NCI-H748 (cell line): ENCODE measurements around the gene RHBDD2.

Experiments
- DNase-seq: peaks from one replicate; lab custom pipeline; 2025; ENCODE audit not compliant: unreplicated experiment; lab: John Stamatoyannopoulos, UW

Gene RHBDD2

GRCh38 chr7:75916259-75916658 lies 37.4 kb downstream of the RHBDD2 start:
- DNase-seq: no peak

DNA sequence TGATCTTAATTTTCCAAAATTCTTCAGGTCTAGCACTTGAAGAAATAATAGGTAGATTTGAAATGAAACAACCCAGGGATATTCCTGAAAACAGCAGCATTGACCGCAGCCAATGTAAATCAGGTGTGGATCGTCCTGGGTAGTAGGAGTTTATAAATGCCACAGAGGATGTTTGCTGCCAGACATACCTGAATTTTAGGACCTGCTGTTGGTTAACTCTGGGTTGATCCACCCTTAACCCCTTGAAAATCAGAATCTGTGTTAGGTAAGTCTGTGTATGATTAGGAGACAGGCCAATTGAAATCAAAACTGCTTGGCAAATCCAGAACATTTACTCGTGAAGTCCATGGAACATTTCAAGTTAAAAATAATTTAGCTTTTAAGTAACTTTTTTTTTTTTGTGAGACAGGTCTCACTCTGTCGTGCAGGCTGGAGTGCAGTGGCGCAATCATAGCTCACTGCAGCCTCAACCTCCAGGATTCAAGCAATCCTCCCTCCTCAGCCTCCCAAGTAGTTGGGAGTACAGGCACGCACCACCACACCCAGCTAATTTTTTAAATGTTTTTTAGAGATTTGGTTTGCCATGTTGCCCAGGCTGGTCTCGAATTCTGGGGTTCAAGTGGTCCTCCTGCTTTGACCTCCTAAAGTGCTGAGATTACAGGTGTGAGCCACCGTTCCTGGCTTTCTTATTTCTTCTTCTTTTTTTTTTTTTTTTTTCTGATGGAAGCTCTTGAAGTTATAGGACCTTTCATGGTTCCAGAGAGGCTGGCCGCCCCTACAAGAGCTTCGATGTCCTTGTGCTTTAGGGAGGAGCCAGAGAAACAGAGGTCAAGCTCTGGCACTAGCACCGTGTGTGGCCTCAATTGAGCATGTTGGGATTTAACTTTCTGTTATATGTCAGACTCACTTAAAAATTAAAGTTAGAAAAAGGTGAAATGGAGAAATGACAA lies 38.1 kb downstream of the RHBDD2 start:
- DNase-seq: no peak

DNA sequence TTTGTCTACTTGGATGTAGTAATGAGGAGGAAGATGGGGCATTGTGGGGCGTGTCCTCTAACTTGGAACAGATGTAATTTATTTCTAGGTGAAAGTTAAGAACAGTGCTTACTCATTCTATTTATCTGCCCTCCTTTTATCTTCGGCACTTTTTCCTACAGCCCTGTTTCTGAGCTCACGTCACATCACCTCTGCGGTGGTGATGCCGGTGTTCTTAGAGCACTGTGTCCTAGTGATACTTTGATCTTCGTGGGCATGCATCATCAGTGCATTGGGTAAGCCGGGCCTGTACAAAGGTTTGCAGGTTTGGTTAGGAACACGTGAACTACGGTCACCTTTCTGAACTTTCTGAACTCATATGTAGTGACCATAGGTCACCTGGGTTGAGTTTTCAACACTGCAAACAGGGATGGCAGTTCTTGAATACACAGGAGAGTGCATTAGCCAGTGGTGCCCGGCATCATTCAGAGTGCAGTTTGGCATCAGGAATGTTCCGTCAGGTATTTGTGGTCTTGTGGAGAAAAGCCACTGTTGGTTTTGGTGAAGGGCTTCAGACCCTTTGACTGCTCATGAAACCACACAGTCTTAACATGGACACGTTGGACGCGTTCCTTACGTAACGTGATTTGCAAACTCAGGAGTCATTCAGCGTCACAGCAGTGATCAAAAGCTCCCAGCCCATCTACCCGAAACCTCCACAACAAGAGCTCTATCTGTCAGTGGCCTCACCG lies 41.8 kb downstream of the RHBDD2 start:
- DNase-seq: no peak

GRCh38 chr7:75921479-75921878 lies 42.6 kb downstream of the RHBDD2 start:
- no peak for DNase-seq

- no peak for DNase-seq
Measured at GRCh38 chr7:75922966-75923603, 44.3 kb downstream of the RHBDD2 start.

- DNase-seq: no peak
Measured at GRCh38 chr7:75924256-75924655, 45.4 kb downstream of the RHBDD2 start.

DNA sequence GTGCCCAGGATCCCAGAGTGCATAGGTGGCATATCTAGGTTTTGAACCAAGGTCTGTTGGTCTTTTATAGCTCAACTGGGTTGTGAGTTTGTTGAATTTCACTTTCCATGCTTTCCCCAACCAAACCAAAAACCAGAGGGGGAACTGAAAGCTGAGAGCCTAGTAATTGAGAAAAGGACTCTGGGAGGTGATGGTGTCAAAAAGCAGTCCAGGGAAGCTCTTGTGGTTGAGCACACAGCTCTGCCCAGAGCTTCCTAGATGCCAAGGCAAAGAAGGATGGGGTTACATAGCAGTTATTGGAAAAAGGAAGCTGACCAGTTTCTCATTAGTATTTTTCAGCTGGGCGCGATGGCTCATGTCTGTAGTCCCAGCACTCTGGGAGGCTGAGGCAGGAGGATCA lies 46.1 kb downstream of the RHBDD2 start:
- no peak for DNase-seq

DNA sequence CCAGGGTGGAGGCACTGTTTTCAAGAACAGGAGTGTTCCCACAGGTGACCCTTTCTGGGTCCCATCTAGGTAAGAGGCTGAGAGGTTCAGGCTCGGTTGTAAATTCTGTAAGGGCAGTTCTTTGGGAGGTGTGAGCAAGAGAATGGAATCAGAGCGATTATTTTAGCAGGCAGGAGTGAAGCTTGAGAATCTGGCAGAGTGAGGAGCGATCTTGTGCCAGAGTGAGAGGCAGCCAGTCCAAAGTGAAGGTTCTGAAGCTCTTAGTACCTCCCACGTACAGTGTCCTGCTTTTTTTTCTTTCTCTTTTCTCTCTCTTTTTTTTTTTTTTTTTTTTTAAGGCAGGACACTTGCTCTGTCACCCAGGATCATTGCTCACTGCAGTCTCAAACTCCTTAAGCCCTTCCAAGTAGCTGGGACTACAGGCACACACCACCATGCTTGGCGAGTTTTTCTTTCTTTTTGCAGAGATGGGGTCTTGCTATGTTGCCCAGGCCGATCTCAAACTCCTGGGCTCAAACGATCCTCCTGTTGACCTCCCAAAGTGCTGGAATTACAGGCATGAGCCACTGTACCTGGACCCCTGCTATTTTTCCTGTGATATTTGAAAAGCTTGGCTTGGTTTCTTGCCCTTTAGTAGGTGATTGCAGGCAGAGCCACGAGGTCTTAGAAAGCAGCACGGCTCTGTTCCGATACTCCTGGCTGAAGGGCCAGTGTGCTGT lies 47.0 kb downstream of the RHBDD2 start:
- no peak for DNase-seq

GRCh38 chr7:75928568-75928914 lies 49.7 kb downstream of the RHBDD2 start:
- no peak for DNase-seq

DNA sequence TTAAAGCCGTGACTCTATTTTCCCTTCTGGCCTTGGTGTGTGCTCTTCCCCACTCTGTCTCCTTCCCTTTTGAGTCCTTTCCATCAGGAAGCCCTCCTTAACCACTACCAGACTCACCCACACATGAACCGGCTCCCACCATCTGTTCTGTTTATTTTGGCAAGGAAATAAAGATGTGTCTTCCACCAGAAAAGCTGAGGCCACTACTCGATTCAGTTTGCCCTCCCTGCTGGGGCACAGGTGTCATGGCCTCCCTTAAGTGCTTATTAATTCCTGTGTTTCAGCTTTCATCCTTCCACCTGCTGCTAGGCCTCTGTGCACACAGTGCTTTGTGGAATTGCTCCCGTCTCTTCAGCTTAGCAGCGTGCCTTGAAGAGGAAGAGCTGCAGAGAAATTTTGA lies 52.8 kb downstream of the RHBDD2 start:
- peak; percentile 92 for DNase-seq

GRCh38 chr7:75937958-75938786 lies 59.3 kb downstream of the RHBDD2 start:
- DNase-seq: no peak
